Measurements from ENCODE around the gene CBX3.
"Not testable (repeated sequence)": the region's sequence is repeated elsewhere in the genome, so short reads cannot be mapped to it uniquely, and the experiment has no call there.

DNA sequence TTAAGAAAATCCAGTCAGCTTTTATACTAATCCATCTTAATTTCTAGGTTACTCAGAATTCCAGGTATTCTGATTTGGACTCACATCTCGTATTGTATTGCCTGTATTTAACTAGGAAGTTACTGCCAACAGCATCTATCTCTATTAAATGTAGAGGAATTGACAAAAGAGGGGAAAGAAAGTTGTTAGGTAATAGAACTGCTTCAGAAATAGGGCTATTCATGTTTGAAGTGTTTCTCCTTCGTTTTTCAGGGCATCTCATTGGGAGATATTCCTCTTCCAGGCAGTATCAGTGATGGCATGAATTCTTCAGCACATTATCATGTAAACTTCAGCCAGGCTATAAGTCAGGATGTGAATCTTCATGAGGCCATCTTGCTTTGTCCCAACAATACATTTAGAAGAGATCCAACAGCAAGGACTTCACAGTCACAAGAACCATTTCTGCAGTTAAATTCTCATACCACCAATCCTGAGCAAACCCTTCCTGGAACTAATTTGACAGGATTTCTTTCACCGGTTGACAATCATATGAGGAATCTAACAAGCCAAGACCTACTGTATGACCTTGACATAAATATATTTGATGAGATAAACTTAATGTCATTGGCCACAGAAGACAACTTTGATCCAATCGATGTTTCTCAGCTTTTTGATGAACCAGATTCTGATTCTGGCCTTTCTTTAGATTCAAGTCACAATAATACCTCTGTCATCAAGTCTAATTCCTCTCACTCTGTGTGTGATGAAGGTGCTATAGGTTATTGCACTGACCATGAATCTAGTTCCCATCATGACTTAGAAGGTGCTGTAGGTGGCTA is 17.1 kb upstream of the CBX3 start:
- TF ChIP-seq ZNF274 (IDR thresholded peaks at IDR 0.05; ENCODE audit: low read depth, low read length); SUZ12 (IDR thresholded peaks at IDR 0.05; ENCODE audit: extremely low read depth, insufficient read depth, insufficient read length): not testable (repeated sequence)

Data from NT2/D1 (cell line).